IMR-90 (cell line): ENCODE data around the gene RPH3AL.

Experiments used
- BHLHE40 ChIP-seq: fragments of 150-350 bp; IDR thresholded peaks from 2 replicates; pipeline ENCODE4 v1.6.1; 2016; ENCODE audit warnings: mild to moderate bottlenecking, low read depth, low read length
- CTCF ChIP-seq: conservative IDR thresholded peaks from 2 replicates; pipeline ENCODE4 v1.5.1; 2012; ENCODE audit warnings: mild to moderate bottlenecking, low read depth, low read length, improper control_type of control experiment
- SMC3 ChIP-seq: fragments of 150-350 bp; IDR thresholded peaks from 2 replicates; pipeline ENCODE4 v1.6.1; 2016; ENCODE audit warnings: low read depth, mild to moderate bottlenecking, antibody characterized with exemption, low read length, moderate library complexity

- no peak for TF ChIP-seq CTCF
- no peak for TF ChIP-seq SMC3
- TF ChIP-seq BHLHE40, result no peak
Observed at GRCh38 chr17:288802-289356, 63.7 kb downstream of the RPH3AL start.
